Measurements from ENCODE around the gene TTLL10.

- TF ChIP-seq SPI1 (IDR thresholded peaks at IDR 0.05; ENCODE audit: borderline replicate concordance, low read depth) (no peak), CTCF (IDR thresholded peaks at IDR 0.05; ENCODE audit: insufficient read depth, low read length) (no peak), GABPA (IDR thresholded peaks at IDR 0.05; ENCODE audit: low read depth) (no peak), REST (IDR thresholded peaks at IDR 0.05; ENCODE audit: insufficient replicate concordance, low read depth) (no peak), POLR2AphosphoS5 (IDR thresholded peaks at IDR 0.05; ENCODE audit: low read depth) (no peak)
These were observed 67.3 kb downstream of the TTLL10 start for GRCh38 chr1:1240822-1241587.

Measured in HL-60 (cell line).